NAMALWA (cell line): ENCODE data around the gene OGFR.

ENCODE experiments used
- DNase-seq: peaks from one replicate; pipeline ENCODE4 v3.0.0-alpha.2; 2015; ENCODE audit warnings: low spot score

OGFR gene

DNA sequence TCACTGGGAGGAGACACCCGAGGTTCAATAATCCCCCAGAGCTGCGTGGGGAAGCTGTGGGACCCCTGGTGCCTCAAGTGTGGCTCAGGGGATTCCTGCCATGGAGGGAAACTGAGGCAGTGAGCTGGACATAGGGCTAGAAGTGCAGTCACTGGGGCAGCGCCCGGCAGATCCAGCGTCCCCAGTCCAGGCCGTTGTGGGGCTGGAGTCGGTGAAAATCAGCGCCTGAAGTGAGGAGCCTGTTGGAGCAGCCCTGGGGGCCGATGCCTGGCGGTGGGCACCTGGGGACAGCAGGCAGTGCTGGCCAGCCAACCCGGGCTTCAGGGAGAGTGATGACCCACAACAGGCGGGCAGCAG, 10.1 kb downstream of the OGFR start:
- DNase-seq, result no peak

GRCh38 chr20:62815066-62815991, 10.7 kb downstream of the OGFR start:
- no peak for DNase-seq

GRCh38 chr20:62816031-62816883, 11.6 kb downstream of the OGFR start:
- no peak for DNase-seq

DNA sequence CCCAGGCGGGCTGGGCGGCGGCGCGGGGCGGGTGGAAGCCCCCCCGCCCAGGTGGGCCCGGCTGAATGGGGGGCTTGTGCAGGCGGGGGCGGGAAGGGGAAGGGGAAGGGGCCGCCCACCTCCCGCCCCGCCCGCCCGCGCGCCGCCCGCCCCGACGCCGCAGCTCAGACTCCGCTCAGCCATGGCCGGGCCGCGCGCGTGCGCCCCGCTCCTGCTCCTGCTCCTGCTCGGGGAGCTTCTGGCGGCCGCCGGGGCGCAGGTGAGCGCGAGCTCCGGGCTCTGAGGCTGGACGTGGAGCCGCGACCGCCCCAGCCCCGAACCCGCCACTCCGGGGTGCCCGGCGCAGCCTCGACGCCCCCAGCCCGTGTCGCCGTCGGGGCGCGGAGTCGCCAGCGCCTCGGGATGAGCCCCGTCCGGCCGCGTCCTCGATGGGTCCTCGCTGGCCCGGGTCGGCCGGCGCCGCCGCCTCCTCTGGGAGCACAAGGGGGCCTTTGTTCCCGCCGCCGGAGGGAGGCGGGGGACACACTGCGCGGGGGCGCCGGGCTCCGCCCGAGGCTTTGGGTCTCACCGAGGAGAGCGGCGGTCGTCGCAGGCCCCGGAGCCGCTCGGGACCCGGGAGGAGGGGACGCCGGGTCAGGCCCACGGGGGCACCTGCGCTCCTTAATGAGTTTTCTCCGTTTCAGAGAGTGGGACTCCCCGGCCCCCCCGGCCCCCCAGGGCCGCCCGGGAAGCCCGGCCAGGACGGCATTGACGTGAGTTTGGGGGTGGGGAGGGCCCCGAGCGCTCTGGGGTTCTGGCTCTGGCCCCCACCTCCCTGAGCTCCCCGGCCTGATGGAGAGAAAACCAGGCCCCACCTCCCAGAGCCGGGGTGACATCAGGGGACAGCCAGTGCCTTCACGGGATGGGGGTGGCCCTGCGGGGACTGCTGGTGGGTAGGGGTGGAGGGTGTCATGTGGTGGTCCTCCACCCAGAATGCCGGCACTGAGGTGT, 12.5 kb downstream of the OGFR start, which contains the start of gene COL9A3:
Gene COL9A3, plus strand, starts transcription at position 167 of the 990 bp plus-strand sequence. Its CDS starts 15 bp downstream, at position 182.
- no peak for DNase-seq

GRCh38 chr20:62817975-62818591, 13.4 kb downstream of the OGFR start:
- DNase-seq, result no peak

DNA sequence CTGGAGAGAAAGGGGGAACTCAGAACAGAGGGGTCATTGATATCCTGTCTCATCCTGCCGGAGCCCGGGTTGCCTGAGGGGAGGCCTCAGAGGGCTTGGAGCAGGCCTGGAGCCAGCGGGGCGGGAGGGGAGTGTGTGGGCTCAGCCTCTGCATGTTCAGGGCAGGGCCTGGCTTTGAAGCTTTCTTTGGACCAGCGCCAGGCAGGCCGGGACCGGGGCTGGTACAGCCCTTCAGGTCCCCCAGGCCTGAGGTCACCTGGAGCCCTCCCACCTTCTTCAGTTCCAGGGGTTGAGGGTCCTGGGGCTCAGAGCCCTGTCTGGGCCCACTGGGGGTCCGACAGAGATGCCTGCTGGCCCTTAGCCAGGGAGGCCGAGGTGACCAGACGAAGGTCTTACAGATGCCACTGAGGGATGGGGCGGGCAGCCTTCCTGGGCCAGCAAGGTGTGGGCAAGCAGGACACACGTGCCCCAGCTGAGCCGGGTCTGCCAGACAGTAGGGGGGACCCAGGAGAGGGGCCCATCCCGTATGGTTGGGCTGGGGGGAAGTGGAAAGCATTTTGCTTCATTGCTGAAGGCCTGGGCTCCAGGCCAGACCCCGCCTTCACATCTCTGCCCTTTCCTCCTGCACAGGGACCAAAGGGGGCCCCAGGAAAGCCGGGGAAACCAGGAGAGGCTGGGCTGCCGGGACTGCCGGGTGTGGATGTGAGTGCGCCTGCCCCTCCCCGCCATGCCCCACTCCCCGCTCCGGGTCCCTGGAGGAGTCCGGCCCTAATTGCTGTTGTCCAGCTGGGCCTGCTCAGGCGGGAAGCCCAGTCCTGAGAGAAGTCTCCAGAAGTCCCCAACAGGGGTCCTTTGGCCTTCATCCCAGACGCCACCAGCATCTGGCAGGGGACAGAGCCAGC, 14.2 kb downstream of the OGFR start:
- no peak for DNase-seq

GRCh38 chr20:62819494-62820174, 15.0 kb downstream of the OGFR start:
- no peak for DNase-seq

GRCh38 chr20:62820208-62820961, 15.8 kb downstream of the OGFR start:
- no peak for DNase-seq

- DNase-seq, result no peak
Observed at GRCh38 chr20:62820962-62821725, 16.5 kb downstream of the OGFR start.

- DNase-seq, result no peak
Observed at GRCh38 chr20:62821726-62822210, 17.1 kb downstream of the OGFR start.

DNA sequence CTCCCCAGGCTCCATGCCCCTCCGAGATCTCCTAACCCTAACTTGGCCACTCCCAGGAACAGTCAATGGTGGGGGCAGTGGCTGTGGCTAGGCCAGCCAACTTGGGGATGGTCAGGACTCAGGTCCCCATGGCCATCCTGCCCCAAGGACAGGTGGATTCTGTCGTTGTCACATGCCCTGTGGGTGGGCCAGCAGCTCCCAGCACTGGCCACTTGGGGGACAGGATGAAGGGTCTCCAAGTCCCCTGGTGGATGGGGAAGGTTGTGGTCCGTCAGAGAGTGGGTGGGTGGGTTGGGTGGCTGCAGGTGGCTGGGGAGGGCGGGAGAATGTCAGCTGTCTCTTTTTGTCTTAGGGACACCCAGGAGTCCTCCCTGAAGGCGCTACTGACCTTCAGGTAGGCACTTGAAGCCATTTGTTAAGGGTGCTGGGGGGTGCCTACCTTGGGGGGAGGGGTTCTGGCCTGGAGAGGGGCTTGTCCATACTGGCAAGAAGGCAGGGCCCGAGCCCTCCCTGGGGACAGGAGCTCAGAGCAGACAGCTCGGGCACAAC, 17.7 kb downstream of the OGFR start:
- DNase-seq, result no peak

- peak; percentile 97 for DNase-seq
Observed at GRCh38 chr20:62822788-62823651, 18.4 kb downstream of the OGFR start.

DNA sequence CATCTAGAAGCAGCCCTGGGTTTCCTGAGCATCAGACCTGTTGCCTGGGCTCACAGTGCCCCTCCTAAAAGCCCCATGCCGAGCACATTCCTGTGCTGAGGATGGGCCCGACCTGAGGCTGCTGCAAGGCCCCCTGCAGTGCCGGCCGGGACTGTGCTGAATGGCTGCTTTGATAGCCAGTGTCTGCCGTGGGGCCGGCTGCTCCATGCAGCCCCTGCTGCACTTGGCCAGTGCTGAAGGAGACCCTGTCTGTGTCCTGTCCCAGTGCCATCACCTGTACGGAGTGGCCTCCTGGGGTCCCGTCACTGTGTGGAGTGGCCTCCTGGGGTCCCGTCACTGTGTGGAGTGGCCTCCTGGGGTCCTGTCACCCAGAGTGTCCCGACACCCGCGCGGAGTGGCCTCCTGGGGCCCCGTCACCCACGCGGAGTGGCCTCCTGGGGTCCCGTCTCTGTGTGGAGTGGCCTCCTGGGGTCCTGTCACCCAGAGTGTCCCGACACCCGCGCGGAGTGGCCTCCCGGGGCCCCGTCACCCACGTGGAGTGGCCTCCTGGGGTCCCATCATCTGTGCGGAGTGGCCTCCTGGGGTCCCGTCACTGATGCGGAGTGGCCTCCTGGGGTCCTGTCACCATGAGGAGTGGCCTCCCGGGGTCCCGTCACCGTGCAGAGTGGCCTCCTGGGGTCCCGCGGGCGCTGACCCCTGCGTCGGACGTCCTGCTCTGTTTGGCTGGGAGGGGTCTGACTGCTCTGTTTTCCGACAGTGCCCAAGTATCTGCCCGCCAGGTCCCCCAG, 19.2 kb downstream of the OGFR start:
- no peak for DNase-seq

- peak; percentile 82 for DNase-seq
Observed at GRCh38 chr20:62824476-62825332, 20.1 kb downstream of the OGFR start.
